HepG2 (cell line): ENCODE data around the gene NPS. TPM values are rescaled to one million over a fixed set of nuclear protein-coding genes. Genes with fewer than 3 reads are reported as not detected.

ENCODE experiments used
- CEBPG ChIP-seq: IDR thresholded peaks from 2 replicates; pipeline ENCODE4 v1.6.1; 2016
- HOXA5 ChIP-seq: sonication (generic); formaldehyde crosslinking; IDR thresholded peaks from 2 replicates; pipeline ENCODE4 v1.4.0; 2020; ENCODE audit warnings: missing genetic modification reagents
- ZNF142 ChIP-seq: sonication (generic); formaldehyde crosslinking; IDR thresholded peaks from 2 replicates; pipeline ENCODE4 v1.4.0; 2020; ENCODE audit warnings: missing genetic modification reagents
- ZNF317 ChIP-seq: sonication (generic); formaldehyde crosslinking; IDR thresholded peaks from 2 replicates; pipeline ENCODE4 v1.5.0; 2020; ENCODE audit warnings: mild to moderate bottlenecking, missing genetic modification reagents
- ZNF574 ChIP-seq: sonication (generic); formaldehyde crosslinking; IDR thresholded peaks from 2 replicates; pipeline ENCODE4 v1.4.0; 2020; ENCODE audit warnings: missing genetic modification reagents
- ZNF816 ChIP-seq: sonication (generic); formaldehyde crosslinking; IDR thresholded peaks from 2 replicates; pipeline ENCODE4 v1.8.0; 2022; ENCODE audit warnings: missing genetic modification reagents, mild to moderate bottlenecking, borderline replicate concordance
- polyA plus RNA-seq, 8 experiments: library from polyadenylated mRNA; depleted of rRNA in 3 of 8; stranded (reverse) in 7 of 8; unstranded in 1 of 8; fragments of >200 nt; fragmentation: Illumina TruSeq in 4 of 8; extraction: Trizol in 4 of 8; gene quantifications; 2 replicates each; pipeline versions ENCODE4 v1.2.1 to v1.2.3, GENCODE V29; 2011 to 2016; ENCODE audit warnings: low read depth in 4 of 8, missing spikeins in 1 of 8, mixed read lengths in 1 of 8; ENCODE audit not compliant: insufficient read depth in 1 of 8
- total RNA-seq, 5 experiments: library from RNA; depleted of rRNA; stranded (reverse); fragments of >200 nt; fragmentation: Illumina TruSeq; extraction: Trizol; gene quantifications; 2 replicates each; pipeline ENCODE4 v1.2.3, GENCODE V29; 2016; ENCODE audit warnings: low read depth in 1 of 5
- TF ChIP-seq, protein P1 (sequence below): sonication (generic); formaldehyde crosslinking; IDR thresholded peaks from 2 replicates; pipeline ENCODE4 v1.4.0; 2020; ENCODE audit warnings: missing genetic modification reagents, mild to moderate bottlenecking, borderline replicate concordance
- TF ChIP-seq, protein P2 (sequence below): sonication (generic); formaldehyde crosslinking; IDR thresholded peaks from 2 replicates; pipeline ENCODE4 v1.4.0; 2020; ENCODE audit warnings: missing genetic modification reagents

Gene NPS
- total and polyA plus RNA-seq, 2 of the 13 experiments (the other 11 are each of a cell fraction or from before 2014, with no cell fraction given): not detected

- TF ChIP-seq ZNF142 (CRISPR knock-in tag) (no peak), ZNF574 (no peak), CEBPG (CRISPR knock-in tag) (no peak), HOXA5 (CRISPR knock-in tag) (no peak), ZNF317 (CRISPR knock-in tag) (no peak), ZNF816 (no peak)
- TF ChIP-seq, protein P1, sequence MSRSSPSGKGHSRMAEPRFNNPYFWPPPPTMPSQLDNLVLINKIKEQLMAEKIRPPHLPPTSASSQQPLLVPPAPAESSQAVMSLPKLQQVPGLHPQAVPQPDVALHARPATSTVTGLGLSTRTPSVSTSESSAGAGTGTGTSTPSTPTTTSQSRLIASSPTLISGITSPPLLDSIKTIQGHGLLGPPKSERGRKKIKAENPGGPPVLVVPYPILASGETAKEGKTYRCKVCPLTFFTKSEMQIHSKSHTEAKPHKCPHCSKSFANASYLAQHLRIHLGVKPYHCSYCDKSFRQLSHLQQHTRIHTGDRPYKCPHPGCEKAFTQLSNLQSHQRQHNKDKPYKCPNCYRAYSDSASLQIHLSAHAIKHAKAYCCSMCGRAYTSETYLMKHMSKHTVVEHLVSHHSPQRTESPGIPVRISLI (CRISPR knock-in tag): no peak
- TF ChIP-seq, protein P2, sequence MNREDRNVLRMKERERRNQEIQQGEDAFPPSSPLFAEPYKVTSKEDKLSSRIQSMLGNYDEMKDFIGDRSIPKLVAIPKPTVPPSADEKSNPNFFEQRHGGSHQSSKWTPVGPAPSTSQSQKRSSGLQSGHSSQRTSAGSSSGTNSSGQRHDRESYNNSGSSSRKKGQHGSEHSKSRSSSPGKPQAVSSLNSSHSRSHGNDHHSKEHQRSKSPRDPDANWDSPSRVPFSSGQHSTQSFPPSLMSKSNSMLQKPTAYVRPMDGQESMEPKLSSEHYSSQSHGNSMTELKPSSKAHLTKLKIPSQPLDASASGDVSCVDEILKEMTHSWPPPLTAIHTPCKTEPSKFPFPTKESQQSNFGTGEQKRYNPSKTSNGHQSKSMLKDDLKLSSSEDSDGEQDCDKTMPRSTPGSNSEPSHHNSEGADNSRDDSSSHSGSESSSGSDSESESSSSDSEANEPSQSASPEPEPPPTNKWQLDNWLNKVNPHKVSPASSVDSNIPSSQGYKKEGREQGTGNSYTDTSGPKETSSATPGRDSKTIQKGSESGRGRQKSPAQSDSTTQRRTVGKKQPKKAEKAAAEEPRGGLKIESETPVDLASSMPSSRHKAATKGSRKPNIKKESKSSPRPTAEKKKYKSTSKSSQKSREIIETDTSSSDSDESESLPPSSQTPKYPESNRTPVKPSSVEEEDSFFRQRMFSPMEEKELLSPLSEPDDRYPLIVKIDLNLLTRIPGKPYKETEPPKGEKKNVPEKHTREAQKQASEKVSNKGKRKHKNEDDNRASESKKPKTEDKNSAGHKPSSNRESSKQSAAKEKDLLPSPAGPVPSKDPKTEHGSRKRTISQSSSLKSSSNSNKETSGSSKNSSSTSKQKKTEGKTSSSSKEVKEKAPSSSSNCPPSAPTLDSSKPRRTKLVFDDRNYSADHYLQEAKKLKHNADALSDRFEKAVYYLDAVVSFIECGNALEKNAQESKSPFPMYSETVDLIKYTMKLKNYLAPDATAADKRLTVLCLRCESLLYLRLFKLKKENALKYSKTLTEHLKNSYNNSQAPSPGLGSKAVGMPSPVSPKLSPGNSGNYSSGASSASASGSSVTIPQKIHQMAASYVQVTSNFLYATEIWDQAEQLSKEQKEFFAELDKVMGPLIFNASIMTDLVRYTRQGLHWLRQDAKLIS (CRISPR knock-in tag): no peak
These were observed 24.0 kb upstream of the NPS start (continued) for GRCh38 chr10:127524908-127525665.
